ENCODE data around the gene COL4A1. TPM values are rescaled to one million over a fixed set of nuclear protein-coding genes. Genes with fewer than 3 reads are reported as not detected.

Gene COL4A1
- total RNA-seq, 1 experiment from 2014 or later: 0.12 TPM

GRCh38 chr13:110254151-110254679 lies 52.7 kb downstream of the COL4A1 start:
- Mint-ChIP-seq H3K27me3 (ENCODE audit: unreplicated experiment) (no peaks in the 10 kb centered on the region), H3K27ac (ENCODE audit: unreplicated experiment) (no peak overlapping the region), H3K4me1 (ENCODE audit: low read depth, unreplicated experiment) (no peaks in the 10 kb centered on the region), H3K9me3 (ENCODE audit: low read depth, unreplicated experiment) (no peaks in the 10 kb centered on the region), H3K36me3 (ENCODE audit: insufficient read depth, unreplicated experiment) (no peaks in the 10 kb centered on the region), H3K4me3 (ENCODE audit: low read depth, unreplicated experiment) (no peak overlapping the region)
- CTCF ChIA-PET: no interaction called here
- no peak for TF ChIP-seq CTCF (IDR thresholded peaks at IDR 0.05; ENCODE audit: unreplicated experiment)
- intact Hi-C loops (cut with micrococcal nuclease; ENCODE audit: unreplicated experiment): no loop called here
- no peak for DNase-seq
- no TSS peak for BruUV-seq (replicated peaks)

- H3K4me1 Mint-ChIP-seq (ENCODE audit: low read depth, unreplicated experiment): no peaks in the 10 kb centered on the region
- no TSS peak for BruUV-seq (replicated peaks)
- DNase-seq: no peak
- H3K27ac Mint-ChIP-seq (ENCODE audit: unreplicated experiment): no peak overlapping the region
- H3K27me3 Mint-ChIP-seq (ENCODE audit: unreplicated experiment): no peaks in the 10 kb centered on the region
- TF ChIP-seq CTCF (IDR thresholded peaks at IDR 0.05; ENCODE audit: unreplicated experiment): no peak
- H3K36me3 Mint-ChIP-seq (ENCODE audit: insufficient read depth, unreplicated experiment): no peaks in the 10 kb centered on the region
- no peaks in the 10 kb centered on the region for H3K9me3 Mint-ChIP-seq (ENCODE audit: low read depth, unreplicated experiment)
- H3K4me3 Mint-ChIP-seq (ENCODE audit: low read depth, unreplicated experiment): no peak overlapping the region
- intact Hi-C loops (cut with micrococcal nuclease; ENCODE audit: unreplicated experiment): no loop called here
- CTCF ChIA-PET: interaction anchor here (0.7 kb wide), 1 partner anchor 14 kb away, joined by 3 read pairs; no protein-coding TSS in a partner anchor
Measured at GRCh38 chr13:110251193-110251819, 55.7 kb downstream of the COL4A1 start.

GRCh38 chr13:110250258-110250891 lies 56.6 kb downstream of the COL4A1 start:
- Mint-ChIP-seq H3K4me3 (ENCODE audit: low read depth, unreplicated experiment) (no peak overlapping the region), H3K4me1 (ENCODE audit: low read depth, unreplicated experiment) (no peaks in the 10 kb centered on the region), H3K9me3 (ENCODE audit: low read depth, unreplicated experiment) (no peaks in the 10 kb centered on the region), H3K36me3 (ENCODE audit: insufficient read depth, unreplicated experiment) (no peaks in the 10 kb centered on the region), H3K27ac (ENCODE audit: unreplicated experiment) (no peak overlapping the region), H3K27me3 (ENCODE audit: unreplicated experiment) (no peaks in the 10 kb centered on the region)
- no peak for TF ChIP-seq CTCF (IDR thresholded peaks at IDR 0.05; ENCODE audit: unreplicated experiment)
- CTCF ChIA-PET: no interaction called here
- no TSS peak for BruUV-seq (replicated peaks)
- DNase-seq: no peak
- intact Hi-C loops (cut with micrococcal nuclease; ENCODE audit: unreplicated experiment): no loop called here

GRCh38 chr13:110249326-110249725 lies 57.6 kb downstream of the COL4A1 start:
- Mint-ChIP-seq H3K4me1 (ENCODE audit: low read depth, unreplicated experiment) (no peaks in the 10 kb centered on the region), H3K36me3 (ENCODE audit: insufficient read depth, unreplicated experiment) (no peaks in the 10 kb centered on the region), H3K27me3 (ENCODE audit: unreplicated experiment) (no peaks in the 10 kb centered on the region), H3K9me3 (ENCODE audit: low read depth, unreplicated experiment) (no peaks in the 10 kb centered on the region), H3K4me3 (ENCODE audit: low read depth, unreplicated experiment) (no peak overlapping the region), H3K27ac (ENCODE audit: unreplicated experiment) (no peak overlapping the region)
- CTCF ChIA-PET: no interaction called here
- no peak for TF ChIP-seq CTCF (IDR thresholded peaks at IDR 0.05; ENCODE audit: unreplicated experiment)
- no TSS peak for BruUV-seq (replicated peaks)
- no peak for DNase-seq
- intact Hi-C loops (cut with micrococcal nuclease; ENCODE audit: unreplicated experiment): no loop called here

Measured in Calu3 (cell line).